HepG2 (cell line): ENCODE measurements around the gene KCNIP3. TPM values are rescaled to one million over a fixed set of nuclear protein-coding genes. Genes with fewer than 3 reads are reported as not detected.
"Not testable (repeated sequence)": the region's sequence is repeated elsewhere in the genome, so short reads cannot be mapped to it uniquely, and the experiment has no call there.

Experiments
- ATAC-seq: fragments of 200-7000 bp; cut with Tn5 transposase; 3 replicates; pipeline ENCODE4 v1.9.1; 2020; ENCODE audit warnings: mild to moderate bottlenecking, moderate library complexity
- BruUV-seq: library from RNA; stranded (reverse); fragments of 400-500 nt; replicated peaks from 2 replicates; lab custom pipeline; 2021; lab: Mats Ljungman, UMichigan
- CTCF ChIA-PET: fragments of 300-600 bp; formaldehyde crosslinking; extraction: SDS; loops from one replicate; lab custom pipeline; 2021; ENCODE audit warnings: low total read pairs, inconsistent platforms, low intra/inter-chr PET ratio; lab: Yijun Ruan, JAX
- POLR2A ChIA-PET: fragments of 350-600 bp; sonication (Branson Sonifier 250); formaldehyde crosslinking; loops from one replicate; lab custom pipeline; 2020; ENCODE audit warnings: antibody characterized with exemption, inconsistent platforms; lab: Yijun Ruan, JAX
- DNase-seq: peaks from one replicate; pipeline ENCODE4 v3.0.0-alpha.2; 2015; ENCODE audit warnings: low spot score
- FAIRE-seq: peaks from 3 replicates; lab custom pipeline; 2011; peaks lifted over from hg19 to GRCh38; lab: Jason Lieb, UNC
- H2AFZ ChIP-seq: one replicate; pipeline ENCODE4 v1.6.1; 2011; ENCODE audit warnings: low read length, inconsistent platforms
- H3K27ac ChIP-seq: fragments of 300-600 bp; 3 replicates; pipeline ENCODE4 v1.8.0; 2011; ENCODE audit warnings: mixed run types, mild to moderate bottlenecking, mixed read lengths, low read length, inconsistent platforms; ENCODE audit not compliant: insufficient read depth; ENCODE audit errors: extremely low read length
- H3K27me3 ChIP-seq, 2 experiments: fragments of 200-600 bp in 1 of 2; 2 replicates in 1 of 2; 3 replicates in 1 of 2; pipeline versions ENCODE4 v1.6.0 to v1.8.0; 2011; ENCODE audit warnings: low read length in 2 of 2, mild to moderate bottlenecking in 2 of 2, moderate library complexity in 2 of 2, inconsistent platforms in 1 of 2; ENCODE audit not compliant: insufficient read depth in 2 of 2, control insufficient read depth in 1 of 2
- H3K36me3 ChIP-seq, 2 experiments: fragments of 200-600 bp in 1 of 2; replicated peaks in 1 of 2; 2 replicates in 1 of 2; 3 replicates in 1 of 2; pipeline versions ENCODE4 v1.5.1 to v1.8.0; 2011; ENCODE audit warnings: low read length in 2 of 2, inconsistent platforms in 1 of 2; ENCODE audit not compliant: insufficient read depth in 2 of 2, control insufficient read depth in 1 of 2
- H3K4me1 ChIP-seq: 2 replicates; pipeline ENCODE4 v1.5.1; 2012; ENCODE audit warnings: low read length, inconsistent platforms; ENCODE audit not compliant: insufficient read depth
- H3K4me2 ChIP-seq: 2 replicates; pipeline ENCODE4 v1.6.0; 2011; ENCODE audit warnings: low read depth, low read length, inconsistent platforms
- H3K4me3 ChIP-seq, 3 experiments: fragments of 200-600 bp in 1 of 3; sonication (generic), shearing (Covaris generic) in 1 of 3; replicated peaks in 1 of 3; 2 replicates each; pipeline ENCODE4 v1.5.1; 2011 to 2016; ENCODE audit warnings: low read length in 3 of 3, inconsistent platforms in 2 of 3, low read depth in 2 of 3, mild to moderate bottlenecking in 2 of 3, control low read depth in 1 of 3, mixed read lengths in 1 of 3; ENCODE audit not compliant: insufficient read depth in 1 of 3
- H3K79me2 ChIP-seq: one replicate; pipeline ENCODE4 v1.6.1; 2011; ENCODE audit warnings: low read length, inconsistent platforms; ENCODE audit not compliant: insufficient read depth
- H3K9ac ChIP-seq: 2 replicates; pipeline ENCODE4 v1.6.0; 2011; ENCODE audit warnings: mild to moderate bottlenecking, low read depth, low read length, inconsistent platforms; ENCODE audit not compliant: insufficient read depth
- H3K9me3 ChIP-seq: 2 replicates; pipeline ENCODE4 v1.5.1; 2012; ENCODE audit warnings: mild to moderate bottlenecking, low read length
- H4K20me1 ChIP-seq: 2 replicates; pipeline ENCODE4 v1.6.0; 2011; ENCODE audit warnings: inconsistent platforms, mild to moderate bottlenecking, low read length, moderate library complexity; ENCODE audit not compliant: insufficient read depth
- CENPT ChIP-seq: sonication (generic); formaldehyde crosslinking; IDR thresholded peaks from 2 replicates; pipeline ENCODE4 v1.8.0; 2022; ENCODE audit warnings: low read depth, mild to moderate bottlenecking, moderate library complexity, missing genetic modification reagents
- CTCF ChIP-seq: sonication (generic); formaldehyde crosslinking; IDR thresholded peaks from 2 replicates; pipeline ENCODE4 v1.5.0; 2020; ENCODE audit warnings: mild to moderate bottlenecking, missing genetic modification reagents, moderate library complexity
- FOSL2 ChIP-seq: sonication (generic); formaldehyde crosslinking; IDR thresholded peaks from 2 replicates; pipeline ENCODE4 v1.4.0; 2020; ENCODE audit warnings: missing genetic modification reagents
- HNRNPL ChIP-seq: fragments of 200-400 bp; formaldehyde crosslinking; IDR thresholded peaks from 2 replicates; pipeline ENCODE4 v1.6.1; 2017; ENCODE audit warnings: mild to moderate bottlenecking, low read depth, low read length
- ISX ChIP-seq: sonication (generic); formaldehyde crosslinking; conservative IDR thresholded peaks from 2 replicates; pipeline ENCODE4 v1.5.0; 2020; ENCODE audit warnings: missing genetic modification reagents
- KLF15 ChIP-seq: sonication (generic); formaldehyde crosslinking; IDR thresholded peaks from 2 replicates; pipeline ENCODE4 v1.8.1; 2023; ENCODE audit warnings: borderline replicate concordance, mild to moderate bottlenecking, inconsistent platforms, missing genetic modification reagents, mixed read lengths
- MED13 ChIP-seq: sonication (generic); formaldehyde crosslinking; IDR thresholded peaks from 2 replicates; pipeline ENCODE4 v1.5.0; 2020; ENCODE audit warnings: missing genetic modification reagents
- MED8 ChIP-seq: sonication (generic); formaldehyde crosslinking; IDR thresholded peaks from 2 replicates; pipeline ENCODE4 v1.8.1; 2023; ENCODE audit warnings: mild to moderate bottlenecking, missing genetic modification reagents; ENCODE audit not compliant: insufficient replicate concordance
- REXO4 ChIP-seq: sonication (generic); formaldehyde crosslinking; IDR thresholded peaks from 2 replicates; pipeline ENCODE4 v1.8.0; 2022; ENCODE audit warnings: missing genetic modification reagents, mild to moderate bottlenecking, borderline replicate concordance
- SIX4 ChIP-seq: sonication (generic); formaldehyde crosslinking; IDR thresholded peaks from 2 replicates; pipeline ENCODE4 v1.4.0; 2020; ENCODE audit warnings: missing genetic modification reagents
- SP5 ChIP-seq: IDR thresholded peaks from 2 replicates; pipeline ENCODE4 v1.6.1; 2016; ENCODE audit warnings: low read depth, borderline replicate concordance
- STAG1 ChIP-seq: sonication (generic); formaldehyde crosslinking; IDR thresholded peaks from 2 replicates; pipeline ENCODE4 v1.4.0; 2020; ENCODE audit warnings: missing genetic modification reagents
- TBX2 ChIP-seq: sonication (generic); formaldehyde crosslinking; IDR thresholded peaks from 2 replicates; pipeline ENCODE4 v1.5.0; 2020; ENCODE audit warnings: missing genetic modification reagents, mild to moderate bottlenecking, borderline replicate concordance
- ZBTB7B ChIP-seq: sonication (generic); formaldehyde crosslinking; IDR thresholded peaks from 2 replicates; pipeline ENCODE4 v1.4.0; 2020; ENCODE audit warnings: missing genetic modification reagents
- ZFYVE20 ChIP-seq: sonication (generic); formaldehyde crosslinking; IDR thresholded peaks from 2 replicates; pipeline ENCODE4 v1.8.0; 2023; ENCODE audit warnings: low read depth, mild to moderate bottlenecking, moderate library complexity, missing genetic modification reagents, borderline replicate concordance
- ZNF160 ChIP-seq: sonication (generic); formaldehyde crosslinking; IDR thresholded peaks from 2 replicates; pipeline ENCODE4 v1.8.0; 2022; ENCODE audit warnings: mild to moderate bottlenecking, inconsistent platforms, missing genetic modification reagents
- ZNF253 ChIP-seq: sonication (generic); formaldehyde crosslinking; IDR thresholded peaks from 2 replicates; pipeline ENCODE4 v1.8.0; 2022; ENCODE audit warnings: mild to moderate bottlenecking, missing genetic modification reagents, borderline replicate concordance
- ZNF263 ChIP-seq: sonication (generic); formaldehyde crosslinking; IDR thresholded peaks from 2 replicates; pipeline ENCODE4 v1.4.0; 2020; ENCODE audit warnings: missing genetic modification reagents
- WGBS: methylation state at CpG from one replicate; pipeline ENCODE4 v1.1.6; 2017; ENCODE audit warnings: low lambda C conversion rate; 5-methylcytosine and 5-hydroxymethylcytosine counted together
- in situ Hi-C: cut with HindIII; loops from 2 replicates; pipeline ENCODE4 v1.10.0; 2017; ENCODE audit warnings: low pct_unique_long_range_greater_than_20kb; ENCODE audit not compliant: extremely low pct_ligation_motif_present
- intact Hi-C: fragments of 100-400 bp; cut with micrococcal nuclease; formaldehyde crosslinking; loops from one replicate; pipeline ENCODE4 v1.10.0; 2022; ENCODE audit not compliant: unreplicated experiment
- polyA plus RNA-seq, 8 experiments: library from polyadenylated mRNA; depleted of rRNA in 3 of 8; stranded (reverse) in 7 of 8; unstranded in 1 of 8; fragments of >200 nt; fragmentation: Illumina TruSeq in 4 of 8; extraction: Trizol in 4 of 8; gene quantifications; 2 replicates each; pipeline versions ENCODE4 v1.2.1 to v1.2.3, GENCODE V29; 2011 to 2016; ENCODE audit warnings: low read depth in 4 of 8, missing spikeins in 1 of 8, mixed read lengths in 1 of 8; ENCODE audit not compliant: insufficient read depth in 1 of 8
- total RNA-seq, 5 experiments: library from RNA; depleted of rRNA; stranded (reverse); fragments of >200 nt; fragmentation: Illumina TruSeq; extraction: Trizol; gene quantifications; 2 replicates each; pipeline ENCODE4 v1.2.3, GENCODE V29; 2016; ENCODE audit warnings: low read depth in 1 of 5
- TF ChIP-seq, protein P1 (sequence below): sonication (generic); formaldehyde crosslinking; IDR thresholded peaks from 2 replicates; pipeline ENCODE4 v1.5.1; 2020; ENCODE audit warnings: missing genetic modification reagents, mild to moderate bottlenecking, borderline replicate concordance
- TF ChIP-seq, protein P2 (sequence below): sonication (generic); formaldehyde crosslinking; IDR thresholded peaks from 2 replicates; pipeline ENCODE4 v1.8.1; 2023; ENCODE audit warnings: missing genetic modification reagents, inconsistent platforms, borderline replicate concordance

KCNIP3 gene
- total and polyA plus RNA-seq, 2 of the 13 experiments (the other 11 are each of a cell fraction or from before 2014, with no cell fraction given): not detected

- H3K4me3 ChIP-seq: peak overlapping the region; percentile 88 to 99 (median 94)
- WGBS: 0% methylated on average over 5 of the region's 10 CpGs
- H3K27me3 ChIP-seq, in situ Hi-C loops, DNase-seq, FAIRE-seq, H4K20me1 ChIP-seq, H3K9me3 ChIP-seq, H3K36me3 ChIP-seq: not testable (repeated sequence)
- H3K9ac ChIP-seq: peak overlapping the region; percentile 93
- H2AFZ ChIP-seq: peak overlapping the region; percentile 38
- intact Hi-C loops: loop anchor here (1.0 kb wide), 2 partner anchors 57 to 237 kb away; partner anchors contain the start of gene ZNF2
- peak; percentile 78 for ATAC-seq
- peaks cover 14% of the 10 kb centered on the region for H3K79me2 ChIP-seq
- POLR2A ChIA-PET: interaction anchor here (1.4 to 5.1 kb wide), 3 partner anchors 11 to 237 kb away, joined by 6 to 110 read pairs (median 12); partner anchors contain the start of gene ZNF2
- peak overlapping the region; percentile 82 for H3K27ac ChIP-seq
- BruUV-seq: TSS peak; percentile 78
- peak overlapping the region; percentile 88 for H3K4me2 ChIP-seq
- CTCF ChIA-PET: interaction anchor here (2.0 kb wide), 1 partner anchor 12 kb away, joined by 9 read pairs; no protein-coding TSS in a partner anchor
- peaks cover 23% of the 10 kb centered on the region for H3K4me1 ChIP-seq
- TF ChIP-seq TBX2: 0 out of 2 replicates have a peak, but pooled peaks have one; percentile 16
- TF ChIP-seq, protein P1, sequence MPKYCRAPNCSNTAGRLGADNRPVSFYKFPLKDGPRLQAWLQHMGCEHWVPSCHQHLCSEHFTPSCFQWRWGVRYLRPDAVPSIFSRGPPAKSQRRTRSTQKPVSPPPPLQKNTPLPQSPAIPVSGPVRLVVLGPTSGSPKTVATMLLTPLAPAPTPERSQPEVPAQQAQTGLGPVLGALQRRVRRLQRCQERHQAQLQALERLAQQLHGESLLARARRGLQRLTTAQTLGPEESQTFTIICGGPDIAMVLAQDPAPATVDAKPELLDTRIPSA (CRISPR knock-in tag): 0 out of 2 replicates have a peak, but pooled peaks have one; percentile 48
- TF ChIP-seq MED13 (CRISPR knock-in tag): 0 out of 2 replicates have a peak, but pooled peaks have one; percentile 7
- TF ChIP-seq, protein P2, sequence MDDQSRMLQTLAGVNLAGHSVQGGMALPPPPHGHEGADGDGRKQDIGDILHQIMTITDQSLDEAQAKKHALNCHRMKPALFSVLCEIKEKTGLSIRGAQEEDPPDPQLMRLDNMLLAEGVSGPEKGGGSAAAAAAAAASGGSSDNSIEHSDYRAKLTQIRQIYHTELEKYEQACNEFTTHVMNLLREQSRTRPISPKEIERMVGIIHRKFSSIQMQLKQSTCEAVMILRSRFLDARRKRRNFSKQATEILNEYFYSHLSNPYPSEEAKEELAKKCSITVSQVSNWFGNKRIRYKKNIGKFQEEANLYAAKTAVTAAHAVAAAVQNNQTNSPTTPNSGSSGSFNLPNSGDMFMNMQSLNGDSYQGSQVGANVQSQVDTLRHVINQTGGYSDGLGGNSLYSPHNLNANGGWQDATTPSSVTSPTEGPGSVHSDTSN (CRISPR knock-in tag): 0 out of 2 replicates have a peak, but pooled peaks have one; percentile 6
- peak; percentile 49; the same call in 1 of the 2 replicates for TF ChIP-seq REXO4
- TF ChIP-seq KLF15: 0 out of 2 replicates have a peak, but pooled peaks have one; percentile 3
- TF ChIP-seq ZFYVE20 (CRISPR knock-in tag): 0 out of 2 replicates have a peak, but pooled peaks have one; percentile 30
- TF ChIP-seq FOSL2 (CRISPR knock-in tag): 0 out of 2 replicates have a peak, but pooled peaks have one; percentile 7
- TF ChIP-seq ZNF253: 0 out of 2 replicates have a peak, but pooled peaks have one; percentile 26
- TF ChIP-seq SIX4 (CRISPR knock-in tag): 0 out of 2 replicates have a peak, but pooled peaks have one; percentile 40
- peak; percentile 71 for TF ChIP-seq CTCF (CRISPR knock-in tag)
- peak; percentile 6 for TF ChIP-seq MED8 (CRISPR knock-in tag)
- 0 out of 2 replicates have a peak, but pooled peaks have one; percentile 7 for TF ChIP-seq ISX (CRISPR knock-in tag)
- TF ChIP-seq ZBTB7B: 0 out of 2 replicates have a peak, but pooled peaks have one; percentile 5
- 0 out of 2 replicates have a peak, but pooled peaks have one; percentile 21 for TF ChIP-seq SP5
- peak; percentile 1; the same call in 1 of the 2 replicates for TF ChIP-seq ZNF263 (CRISPR knock-in tag)
- TF ChIP-seq ZNF160 (CRISPR knock-in tag): peak; percentile 8; the same call in 1 of the 2 replicates
- peak; percentile 65; the same call in 1 of the 2 replicates for TF ChIP-seq CENPT
- TF ChIP-seq STAG1 (CRISPR knock-in tag): peak; percentile 46
- TF ChIP-seq HNRNPL: 0 out of 2 replicates have a peak, but pooled peaks have one; percentile 3
Observed at GRCh38 chr2:95402004-95402369, 104.8 kb downstream of the KCNIP3 start.
